LHCN-M2 (cell line): ENCODE data around the gene PACRG. TPM values are rescaled to one million over a fixed set of nuclear protein-coding genes. Genes with fewer than 3 reads are reported as not detected.

ENCODE experiments used
- DNase-seq: peaks from one replicate; pipeline ENCODE4 v3.0.0-alpha.2; 2012; ENCODE audit warnings: low read depth
- total RNA-seq: library from RNA; depleted of rRNA; stranded (reverse); fragments of >200 nt; gene quantifications from 2 replicates; pipeline ENCODE4 v1.2.3, GENCODE V29; 2014

The PACRG gene
- total RNA-seq, 1 experiment from 2014 or later = 0.75 TPM

- no peak for DNase-seq
These were observed 357.7 kb downstream of the PACRG start for GRCh38 chr6:163085426-163085825.

GRCh38 chr6:163085861-163086623 lies 358.3 kb downstream of the PACRG start:
- no peak for DNase-seq

- no peak for DNase-seq
These were observed 358.8 kb downstream of the PACRG start for GRCh38 chr6:163086624-163086920.

GRCh38 chr6:163087981-163088380 lies 360.2 kb downstream of the PACRG start:
- DNase-seq = no peak

GRCh38 chr6:163092876-163093275 lies 365.1 kb downstream of the PACRG start:
- no peak for DNase-seq

GRCh38 chr6:163094881-163095280 lies 367.1 kb downstream of the PACRG start:
- DNase-seq = no peak

- no peak for DNase-seq
These were observed 367.6 kb downstream of the PACRG start for GRCh38 chr6:163095401-163095800.

GRCh38 chr6:163098827-163099479 lies 371.2 kb downstream of the PACRG start:
- DNase-seq = no peak

GRCh38 chr6:163099621-163100171 lies 371.9 kb downstream of the PACRG start:
- no peak for DNase-seq

GRCh38 chr6:163100259-163100658 lies 372.5 kb downstream of the PACRG start:
- no peak for DNase-seq

GRCh38 chr6:163113358-163113962 lies 385.7 kb downstream of the PACRG start:
- no peak for DNase-seq

GRCh38 chr6:163118941-163119340 lies 391.2 kb downstream of the PACRG start:
- no peak for DNase-seq

- DNase-seq = no peak
These were observed 392.4 kb downstream of the PACRG start for GRCh38 chr6:163120223-163120622.

GRCh38 chr6:163121270-163121669 lies 393.5 kb downstream of the PACRG start:
- no peak for DNase-seq

- DNase-seq = no peak
These were observed 394.6 kb downstream of the PACRG start for GRCh38 chr6:163122365-163122764.

GRCh38 chr6:163123098-163123497 lies 395.3 kb downstream of the PACRG start:
- DNase-seq = no peak

GRCh38 chr6:163126741-163127140 lies 399.0 kb downstream of the PACRG start:
- DNase-seq = no peak

GRCh38 chr6:163127587-163127986 lies 399.8 kb downstream of the PACRG start:
- no peak for DNase-seq

GRCh38 chr6:163128324-163128723 lies 400.6 kb downstream of the PACRG start:
- no peak for DNase-seq

GRCh38 chr6:163132050-163132750 lies 404.4 kb downstream of the PACRG start:
- no peak for DNase-seq

GRCh38 chr6:163133017-163133416 lies 405.2 kb downstream of the PACRG start:
- no peak for DNase-seq

- no peak for DNase-seq
These were observed 405.9 kb downstream of the PACRG start for GRCh38 chr6:163133691-163134090.
